HEK293T (cell line): ENCODE data around the gene BCL7A.

ENCODE experiments used
- ELF4 ChIP-seq: fragments of 450-650 bp; IDR thresholded peaks from 2 replicates; pipeline ENCODE4 v1.6.1; 2017; ENCODE audit warnings: antibody characterized with exemption
- FOXK2 ChIP-seq: fragments of 450-650 bp; IDR thresholded peaks from 2 replicates; pipeline ENCODE4 v1.6.1; 2016; ENCODE audit warnings: mild to moderate bottlenecking

- TF ChIP-seq ELF4 (no peak), FOXK2 (no peak)
Measured at GRCh38 chr12:122021822-122022392, at the start of gene BCL7A.
